GM12872 (cell line): ENCODE measurements around the gene KLHL29.

Source experiments
- TF ChIP-seq, protein P1 (sequence below): IDR thresholded peaks from 3 replicates; pipeline ENCODE4 v1.5.1; 2011; ENCODE audit warnings: low read depth, mild to moderate bottlenecking, low read length, moderate library complexity; ENCODE audit not compliant: insufficient read depth

The KLHL29 gene

DNA sequence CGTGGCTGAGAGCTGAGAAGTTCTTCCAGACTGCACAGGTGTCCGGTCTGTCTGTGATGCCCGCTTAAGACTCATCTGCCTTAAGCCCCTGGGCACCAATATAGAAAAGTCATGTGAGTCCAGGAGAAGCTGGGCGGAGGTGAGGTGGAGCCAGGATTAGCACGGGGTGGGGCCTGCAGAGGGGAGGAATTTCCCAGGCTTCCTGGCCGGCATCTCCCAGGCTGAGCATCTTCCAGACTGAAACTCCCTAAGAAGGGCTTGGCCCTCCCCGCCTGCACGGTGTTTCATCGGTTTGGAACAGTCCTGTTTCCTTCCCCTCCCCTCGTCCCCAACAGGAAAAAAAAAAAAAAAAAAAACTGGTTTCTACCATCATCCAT lies 271.6 kb downstream of the KLHL29 start:
- TF ChIP-seq, protein P1, sequence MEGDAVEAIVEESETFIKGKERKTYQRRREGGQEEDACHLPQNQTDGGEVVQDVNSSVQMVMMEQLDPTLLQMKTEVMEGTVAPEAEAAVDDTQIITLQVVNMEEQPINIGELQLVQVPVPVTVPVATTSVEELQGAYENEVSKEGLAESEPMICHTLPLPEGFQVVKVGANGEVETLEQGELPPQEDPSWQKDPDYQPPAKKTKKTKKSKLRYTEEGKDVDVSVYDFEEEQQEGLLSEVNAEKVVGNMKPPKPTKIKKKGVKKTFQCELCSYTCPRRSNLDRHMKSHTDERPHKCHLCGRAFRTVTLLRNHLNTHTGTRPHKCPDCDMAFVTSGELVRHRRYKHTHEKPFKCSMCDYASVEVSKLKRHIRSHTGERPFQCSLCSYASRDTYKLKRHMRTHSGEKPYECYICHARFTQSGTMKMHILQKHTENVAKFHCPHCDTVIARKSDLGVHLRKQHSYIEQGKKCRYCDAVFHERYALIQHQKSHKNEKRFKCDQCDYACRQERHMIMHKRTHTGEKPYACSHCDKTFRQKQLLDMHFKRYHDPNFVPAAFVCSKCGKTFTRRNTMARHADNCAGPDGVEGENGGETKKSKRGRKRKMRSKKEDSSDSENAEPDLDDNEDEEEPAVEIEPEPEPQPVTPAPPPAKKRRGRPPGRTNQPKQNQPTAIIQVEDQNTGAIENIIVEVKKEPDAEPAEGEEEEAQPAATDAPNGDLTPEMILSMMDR = no peak

DNA sequence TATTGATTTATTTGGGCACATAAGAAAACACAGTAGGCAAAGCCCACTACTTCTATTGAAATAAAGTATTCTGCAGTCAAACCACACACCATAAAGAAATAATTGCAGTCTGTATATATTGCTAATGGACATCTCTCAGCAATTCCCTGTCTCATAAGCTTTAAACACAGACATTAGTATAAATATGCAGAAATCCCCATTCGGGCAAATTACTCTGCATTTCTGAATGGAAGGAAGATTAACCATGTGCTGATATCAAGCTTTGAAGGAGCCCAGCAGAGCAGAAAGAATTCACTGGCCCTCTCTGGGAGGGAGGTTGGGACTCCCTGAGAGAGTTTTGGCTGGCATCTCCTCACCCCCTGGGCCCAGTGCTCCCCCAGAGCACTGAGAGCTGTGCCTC lies 272.4 kb downstream of the KLHL29 start:
- TF ChIP-seq, protein P1 = no peak

DNA sequence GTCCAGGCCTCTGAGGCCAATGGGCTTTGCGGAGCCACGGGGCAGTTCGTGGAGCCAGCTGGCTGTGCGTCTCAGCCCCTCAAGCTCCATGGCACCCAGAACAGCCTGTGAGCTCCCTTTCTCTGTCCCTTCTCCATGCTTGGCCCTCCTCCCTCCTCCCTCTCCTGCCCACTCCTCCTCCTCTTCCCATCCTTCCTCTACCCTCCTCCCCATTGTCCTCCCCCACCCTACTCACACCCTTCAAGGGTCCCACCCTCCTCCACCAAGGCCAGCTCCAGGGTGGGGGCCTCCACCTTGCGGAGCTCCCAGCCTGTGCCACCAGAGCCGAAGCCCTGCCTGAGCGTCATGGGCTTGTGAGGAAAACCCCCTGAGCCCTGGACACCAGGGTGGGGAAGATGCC lies 273.0 kb downstream of the KLHL29 start:
- TF ChIP-seq, protein P1 = no peak

DNA sequence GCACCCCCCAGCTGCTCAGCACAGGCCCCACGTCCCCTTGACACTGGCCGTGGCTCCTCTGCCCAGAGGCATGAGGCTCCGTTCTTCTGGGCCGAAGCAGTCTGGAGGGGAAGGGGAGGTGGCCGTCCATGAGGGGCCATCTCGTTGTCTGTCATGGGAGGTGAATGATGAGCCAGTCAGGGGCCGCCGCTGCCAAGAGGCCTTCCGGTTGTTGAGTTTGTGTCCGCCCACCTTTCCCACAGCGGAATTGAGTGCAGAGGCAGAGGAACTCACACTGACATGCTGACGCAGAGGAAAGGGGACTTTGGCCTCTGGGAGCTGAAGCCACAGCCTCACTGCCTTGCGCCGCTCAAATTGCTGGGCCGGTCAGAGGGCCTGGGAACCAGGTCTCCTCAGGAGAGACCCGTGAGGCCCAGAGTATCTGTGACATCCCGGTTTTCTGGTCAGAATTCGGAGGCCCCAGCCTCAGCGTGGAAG lies 273.5 kb downstream of the KLHL29 start:
- TF ChIP-seq, protein P1 = no peak

DNA sequence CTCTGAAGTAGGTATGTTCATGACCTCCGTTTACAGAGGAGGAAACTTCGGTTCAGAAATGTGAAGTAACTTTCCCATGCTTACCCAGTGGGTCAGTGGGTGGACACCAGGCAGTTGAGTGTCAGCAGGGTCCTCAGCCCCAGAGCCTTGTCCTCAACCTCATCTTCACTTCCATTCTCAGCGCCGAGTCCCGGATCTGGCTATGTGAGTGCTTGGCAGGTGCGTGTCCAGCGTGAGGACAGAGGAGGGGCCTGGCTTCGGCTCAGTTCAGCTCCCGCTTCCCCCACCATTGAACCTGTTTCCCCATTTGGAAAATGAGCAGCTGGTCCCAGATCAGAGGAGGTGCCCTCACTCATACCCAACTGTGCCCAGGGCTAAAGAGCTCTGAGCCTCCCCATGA lies 274.3 kb downstream of the KLHL29 start:
- TF ChIP-seq, protein P1 = no peak

DNA sequence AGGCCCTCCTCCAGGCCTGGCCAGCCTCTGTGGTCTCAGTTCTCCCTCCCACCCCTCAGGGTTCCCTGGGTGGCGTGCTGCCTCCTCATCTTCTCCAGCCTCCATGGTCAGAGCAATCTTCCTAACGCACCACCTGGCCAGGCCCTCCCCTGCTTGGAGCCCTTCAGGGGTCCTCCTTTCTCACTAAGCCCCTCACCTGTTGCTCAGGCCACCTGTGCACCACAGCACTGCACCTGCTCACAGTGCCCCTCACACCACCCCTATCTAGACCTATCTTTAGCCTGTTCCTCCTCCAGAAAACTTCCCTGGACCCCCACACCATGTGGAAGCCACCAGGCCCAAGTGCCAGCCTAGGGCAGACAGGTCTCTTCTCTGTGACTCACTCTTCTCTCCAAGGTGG lies 274.8 kb downstream of the KLHL29 start:
- TF ChIP-seq, protein P1 = no peak

DNA sequence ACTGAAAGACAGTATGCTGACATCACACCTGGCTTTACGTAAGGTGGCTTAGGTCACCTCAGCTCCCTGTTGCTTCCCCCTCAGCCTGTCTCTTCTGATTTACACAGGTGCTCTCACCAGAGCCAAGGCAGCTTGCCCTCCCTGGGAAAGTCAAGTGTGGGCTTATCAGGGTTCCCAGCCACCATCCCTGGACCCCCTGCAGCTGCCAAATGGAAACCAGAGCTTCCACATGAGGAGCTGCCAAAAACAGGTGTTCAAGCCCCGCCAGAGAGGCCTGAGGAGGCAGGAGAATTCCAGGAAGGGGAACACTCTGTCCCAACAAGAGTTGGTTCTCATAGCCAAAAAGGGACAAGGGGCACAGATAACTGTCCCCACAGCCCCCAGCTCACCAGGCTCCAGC lies 275.3 kb downstream of the KLHL29 start:
- TF ChIP-seq, protein P1 = no peak
